Kidney epithelial cell (primary cell): Measurements from ENCODE around the gene CNTNAP3. TPM values are rescaled to one million over a fixed set of nuclear protein-coding genes. Genes with fewer than 3 reads are reported as not detected.
"Not testable (repeated sequence)": the region's sequence is repeated elsewhere in the genome, so short reads cannot be mapped to it uniquely, and the experiment has no call there.

ENCODE experiments used
- DNase-seq: peaks from one replicate; pipeline ENCODE4 v3.0.0-alpha.2; 2010; ENCODE audit warnings: low read depth
- H3K27me3 ChIP-seq: 2 replicates; pipeline ENCODE4 v1.6.0; 2011; ENCODE audit warnings: low read length; ENCODE audit not compliant: control insufficient read depth, insufficient read depth
- H3K36me3 ChIP-seq: 2 replicates; pipeline ENCODE4 v1.5.1; 2011; ENCODE audit warnings: low read length; ENCODE audit not compliant: control insufficient read depth, insufficient read depth
- H3K4me3 ChIP-seq: 2 replicates; pipeline ENCODE4 v1.5.1; 2011; ENCODE audit warnings: low read depth, mild to moderate bottlenecking, control low read depth, low read length
- total RNA-seq: library from RNA; depleted of rRNA; stranded (reverse); fragments of >200 nt; gene quantifications from 2 replicates; pipeline ENCODE4 v1.2.3, GENCODE V29; 2015
- TF ChIP-seq, protein P1 (sequence below): IDR thresholded peaks from 2 replicates; pipeline ENCODE4 v1.5.1; 2011; ENCODE audit warnings: mild to moderate bottlenecking, moderate library complexity, low read length, control low read depth, inconsistent platforms; ENCODE audit not compliant: insufficient read depth, poor library complexity, severe bottlenecking

Gene CNTNAP3
- total RNA-seq, 1 donor from 2014 or later = 2.5 TPM

DNA sequence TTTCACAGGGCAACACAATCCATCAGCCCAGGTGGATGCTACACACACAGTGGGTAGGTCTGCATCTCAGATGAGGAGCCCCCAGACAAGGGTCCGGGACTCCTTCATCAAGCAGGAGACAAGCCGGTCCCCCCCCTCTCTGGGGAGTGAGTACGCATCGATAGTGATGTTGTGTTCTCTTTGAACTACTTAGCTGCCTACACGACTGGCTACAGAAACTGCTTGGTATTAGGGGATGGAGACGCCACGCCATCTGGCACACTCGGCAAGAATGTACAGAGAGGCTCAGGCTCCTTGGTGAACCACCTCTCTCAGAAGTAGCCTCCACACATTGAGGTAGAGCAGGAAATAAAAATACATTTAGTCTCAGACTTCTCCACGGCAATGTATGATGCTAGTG, 179.8 kb downstream of the CNTNAP3 start:
- no peak overlapping the region for H3K4me3 ChIP-seq
- no peak for DNase-seq
- TF ChIP-seq, protein P1, sequence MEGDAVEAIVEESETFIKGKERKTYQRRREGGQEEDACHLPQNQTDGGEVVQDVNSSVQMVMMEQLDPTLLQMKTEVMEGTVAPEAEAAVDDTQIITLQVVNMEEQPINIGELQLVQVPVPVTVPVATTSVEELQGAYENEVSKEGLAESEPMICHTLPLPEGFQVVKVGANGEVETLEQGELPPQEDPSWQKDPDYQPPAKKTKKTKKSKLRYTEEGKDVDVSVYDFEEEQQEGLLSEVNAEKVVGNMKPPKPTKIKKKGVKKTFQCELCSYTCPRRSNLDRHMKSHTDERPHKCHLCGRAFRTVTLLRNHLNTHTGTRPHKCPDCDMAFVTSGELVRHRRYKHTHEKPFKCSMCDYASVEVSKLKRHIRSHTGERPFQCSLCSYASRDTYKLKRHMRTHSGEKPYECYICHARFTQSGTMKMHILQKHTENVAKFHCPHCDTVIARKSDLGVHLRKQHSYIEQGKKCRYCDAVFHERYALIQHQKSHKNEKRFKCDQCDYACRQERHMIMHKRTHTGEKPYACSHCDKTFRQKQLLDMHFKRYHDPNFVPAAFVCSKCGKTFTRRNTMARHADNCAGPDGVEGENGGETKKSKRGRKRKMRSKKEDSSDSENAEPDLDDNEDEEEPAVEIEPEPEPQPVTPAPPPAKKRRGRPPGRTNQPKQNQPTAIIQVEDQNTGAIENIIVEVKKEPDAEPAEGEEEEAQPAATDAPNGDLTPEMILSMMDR = no peak
- no peaks in the 10 kb centered on the region for H3K27me3 ChIP-seq
- no peaks in the 10 kb centered on the region for H3K36me3 ChIP-seq

DNA sequence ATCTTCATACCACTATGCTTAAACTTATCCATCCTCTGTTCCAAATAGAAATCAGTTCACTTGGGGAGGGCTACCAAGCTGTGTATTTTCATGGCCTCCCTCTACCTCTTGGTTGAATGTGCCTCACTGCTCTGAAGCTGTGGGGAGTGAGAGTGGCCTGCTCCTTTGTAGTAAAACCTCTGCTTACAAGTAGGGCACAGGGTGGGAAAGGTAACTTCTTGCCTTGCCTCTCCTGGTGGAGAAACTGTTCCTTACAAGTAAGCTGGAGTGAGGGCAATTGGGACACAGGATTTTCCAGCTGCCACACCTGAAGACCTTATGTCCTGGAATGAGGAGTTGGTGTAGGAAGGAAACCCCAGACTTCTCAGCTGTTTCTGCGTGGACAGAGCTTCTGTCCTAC, 190.8 kb downstream of the CNTNAP3 start:
- not testable (repeated sequence) for H3K27me3 ChIP-seq, H3K36me3 ChIP-seq, H3K4me3 ChIP-seq, DNase-seq

GRCh38 chr9:39085311-39085710, 202.7 kb downstream of the CNTNAP3 start:
- H3K4me3 ChIP-seq, H3K36me3 ChIP-seq, DNase-seq, H3K27me3 ChIP-seq: not testable (repeated sequence)

DNA sequence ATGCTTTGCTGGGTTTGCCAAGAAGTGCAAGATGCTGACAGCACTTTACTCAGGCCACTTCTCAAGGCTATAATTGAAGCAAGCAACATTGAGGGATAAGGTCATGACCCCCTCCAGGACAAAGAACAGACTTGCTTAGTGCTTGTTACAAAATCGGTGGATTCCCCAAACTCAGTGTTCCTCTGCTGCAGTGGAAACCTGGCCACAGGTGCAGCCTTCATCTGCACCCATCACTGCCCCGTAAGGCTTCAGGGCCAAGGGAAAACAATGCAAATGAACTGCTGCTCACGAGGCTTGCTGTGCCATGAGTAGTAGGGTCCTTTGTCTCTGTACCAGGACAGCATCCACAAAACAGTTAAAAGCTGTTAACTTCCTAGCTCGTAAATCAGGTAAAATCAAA, 205.4 kb downstream of the CNTNAP3 start:
- H3K36me3 ChIP-seq, H3K27me3 ChIP-seq, DNase-seq, H3K4me3 ChIP-seq: not testable (repeated sequence)

DNA sequence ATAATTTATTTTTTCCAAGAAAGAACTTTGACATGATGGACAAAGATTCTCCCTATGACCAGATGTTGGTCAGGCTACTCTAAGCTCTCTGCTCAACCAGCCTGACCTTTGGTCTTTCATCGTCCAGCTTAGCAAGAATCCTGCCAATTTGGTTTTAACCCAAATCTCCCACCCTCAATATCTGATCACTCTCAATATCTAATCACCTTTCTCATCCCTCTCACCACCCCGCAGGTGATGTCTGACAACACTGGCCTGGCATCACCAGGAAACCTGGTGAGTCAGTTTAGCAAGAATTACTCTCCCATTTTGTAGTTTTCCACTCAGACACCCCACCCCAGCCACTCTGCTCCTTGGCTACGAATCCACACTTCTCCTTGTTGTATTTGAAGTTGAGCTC, 207.9 kb downstream of the CNTNAP3 start:
- not testable (repeated sequence) for DNase-seq, H3K27me3 ChIP-seq, H3K36me3 ChIP-seq, H3K4me3 ChIP-seq

- not testable (repeated sequence) for DNase-seq
- H3K4me3 ChIP-seq = peak overlapping the region; percentile 30
Observed at GRCh38 chr9:39078621-39079256, 209.2 kb downstream of the CNTNAP3 start.

DNA sequence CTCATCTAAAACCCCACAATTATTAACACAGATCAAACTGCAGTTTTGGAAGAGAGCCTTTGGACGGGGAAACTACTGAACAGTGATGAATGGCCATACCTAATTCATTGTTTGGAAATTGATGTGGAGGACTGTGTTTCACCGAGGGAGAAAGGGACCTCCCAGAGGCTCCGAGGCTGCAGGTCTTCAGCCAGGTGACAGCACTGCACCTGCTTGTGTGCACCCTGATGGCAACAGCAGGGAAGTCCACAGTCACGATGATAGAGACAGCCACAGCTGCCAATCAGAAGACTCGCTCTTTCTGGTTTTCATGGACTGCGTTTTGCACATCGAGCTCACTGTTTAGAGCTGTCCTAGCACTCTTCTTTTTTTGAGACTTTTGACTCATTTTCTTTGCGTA, 214.4 kb downstream of the CNTNAP3 start:
- H3K4me3 ChIP-seq, DNase-seq, H3K27me3 ChIP-seq, H3K36me3 ChIP-seq: not testable (repeated sequence)

More at GRCh38 chr9:39078621-39079256, 209.2 kb downstream of the CNTNAP3 start:
- H3K36me3 ChIP-seq, H3K27me3 ChIP-seq: not testable (repeated sequence)
- TF ChIP-seq, protein P1 = peak; percentile 25

- not testable (repeated sequence) for DNase-seq, H3K27me3 ChIP-seq, H3K36me3 ChIP-seq, H3K4me3 ChIP-seq
Observed at GRCh38 chr9:39067683-39068082, 220.3 kb downstream of the CNTNAP3 start.

- H3K4me3 ChIP-seq, H3K36me3 ChIP-seq, H3K27me3 ChIP-seq, DNase-seq: not testable (repeated sequence)
Observed at GRCh38 chr9:39062966-39063365, 225.0 kb downstream of the CNTNAP3 start.

- DNase-seq, H3K36me3 ChIP-seq, H3K4me3 ChIP-seq, H3K27me3 ChIP-seq: not testable (repeated sequence)
Observed at GRCh38 chr9:39054453-39054852, 233.5 kb downstream of the CNTNAP3 start.

- H3K36me3 ChIP-seq, DNase-seq, H3K27me3 ChIP-seq, H3K4me3 ChIP-seq: not testable (repeated sequence)
Observed at GRCh38 chr9:39046833-39047232, 241.1 kb downstream of the CNTNAP3 start.

DNA sequence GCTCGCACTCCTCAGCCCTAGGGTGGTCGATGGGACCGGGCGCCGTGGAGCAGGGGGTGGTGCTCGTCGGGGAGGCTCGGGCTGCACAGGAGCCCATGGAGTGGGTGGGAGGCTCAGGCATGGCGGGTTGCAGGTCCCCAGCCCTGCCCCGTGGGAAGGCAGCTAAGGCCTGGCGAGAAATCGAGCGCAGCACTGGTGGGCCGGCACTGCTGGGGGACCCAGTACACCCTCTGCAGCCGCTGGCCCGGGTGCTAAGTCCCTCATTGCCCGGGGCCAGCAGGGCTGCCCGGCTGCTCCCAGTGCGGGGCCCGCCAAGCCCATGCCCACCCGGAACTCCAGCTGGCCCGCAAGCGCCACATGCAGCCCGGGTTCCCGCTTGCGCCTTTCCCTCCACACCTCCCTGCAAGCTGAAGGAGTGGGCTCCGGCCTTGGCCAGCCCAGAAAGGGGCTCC, 245.6 kb downstream of the CNTNAP3 start:
- not testable (repeated sequence) for H3K27me3 ChIP-seq, H3K36me3 ChIP-seq, DNase-seq, H3K4me3 ChIP-seq

DNA sequence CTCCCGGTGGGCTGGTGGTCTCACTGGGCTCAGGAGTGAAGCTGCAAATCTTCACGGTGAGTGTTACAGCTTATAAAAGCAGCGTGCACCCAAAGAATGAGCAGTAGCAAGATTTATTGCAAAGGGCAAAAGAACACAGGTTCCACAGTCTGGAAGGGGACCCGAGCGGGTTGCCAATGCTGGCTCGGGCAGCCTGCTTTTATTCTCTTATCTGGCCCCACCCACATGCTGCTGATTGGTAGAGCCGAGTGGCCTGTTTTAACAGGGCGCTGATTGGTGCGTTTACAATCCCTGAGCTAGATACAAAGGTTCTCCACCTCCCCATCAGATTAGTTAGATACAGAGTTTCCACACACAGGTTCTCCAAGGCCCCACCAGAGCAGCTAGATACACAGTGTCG, 246.2 kb downstream of the CNTNAP3 start:
- H3K4me3 ChIP-seq, DNase-seq, H3K27me3 ChIP-seq, H3K36me3 ChIP-seq: not testable (repeated sequence)
